D721Med (cell line): ENCODE data around the gene ST6GAL1.
"Not testable (repeated sequence)": the region's sequence is repeated elsewhere in the genome, so short reads cannot be mapped to it uniquely, and the experiment has no call there.

Experiments used
- DNase-seq: peaks from one replicate; pipeline ENCODE4 v3.0.0; 2011; ENCODE audit warnings: low spot score; ENCODE audit not compliant: insufficient read length
- FAIRE-seq: peaks from 2 replicates; lab custom pipeline; 2011; peaks lifted over from hg19 to GRCh38; lab: Jason Lieb, UNC
- CTCF ChIP-seq: IDR thresholded peaks from 2 replicates; pipeline ENCODE4 v1.5.1; 2012; ENCODE audit warnings: mild to moderate bottlenecking, control low read depth; ENCODE audit not compliant: insufficient read depth; ENCODE audit errors: missing control alignments

The ST6GAL1 gene

GRCh38 chr3:186965141-186965879 is 35.0 kb downstream of the ST6GAL1 start:
- DNase-seq (no peak), FAIRE-seq (no peak)
- no peak for TF ChIP-seq CTCF

GRCh38 chr3:186966406-186966805 is 36.1 kb downstream of the ST6GAL1 start:
- DNase-seq (no peak), FAIRE-seq (no peak)
- no peak for TF ChIP-seq CTCF

- not testable (repeated sequence) for DNase-seq, FAIRE-seq
Observed at GRCh38 chr3:186967236-186967635, 36.9 kb downstream of the ST6GAL1 start.

- no peak for FAIRE-seq
- DNase-seq: no peak
- TF ChIP-seq CTCF: no peak
Observed at GRCh38 chr3:186967686-186968085, 37.4 kb downstream of the ST6GAL1 start.

- no peak for TF ChIP-seq CTCF
- no peak for FAIRE-seq
- DNase-seq: no peak
Observed at GRCh38 chr3:186969607-186970006, 39.3 kb downstream of the ST6GAL1 start.

GRCh38 chr3:186971106-186971505 is 40.8 kb downstream of the ST6GAL1 start:
- DNase-seq, FAIRE-seq: not testable (repeated sequence)

GRCh38 chr3:186971578-186971977 is 41.3 kb downstream of the ST6GAL1 start:
- TF ChIP-seq CTCF: no peak
- no peak for FAIRE-seq
- DNase-seq: no peak

- no peak for TF ChIP-seq CTCF
- no peak for DNase-seq
- no peak for FAIRE-seq
Observed at GRCh38 chr3:186973702-186974101, 43.4 kb downstream of the ST6GAL1 start.
